ENCODE data around the gene TRAT1.

DNA sequence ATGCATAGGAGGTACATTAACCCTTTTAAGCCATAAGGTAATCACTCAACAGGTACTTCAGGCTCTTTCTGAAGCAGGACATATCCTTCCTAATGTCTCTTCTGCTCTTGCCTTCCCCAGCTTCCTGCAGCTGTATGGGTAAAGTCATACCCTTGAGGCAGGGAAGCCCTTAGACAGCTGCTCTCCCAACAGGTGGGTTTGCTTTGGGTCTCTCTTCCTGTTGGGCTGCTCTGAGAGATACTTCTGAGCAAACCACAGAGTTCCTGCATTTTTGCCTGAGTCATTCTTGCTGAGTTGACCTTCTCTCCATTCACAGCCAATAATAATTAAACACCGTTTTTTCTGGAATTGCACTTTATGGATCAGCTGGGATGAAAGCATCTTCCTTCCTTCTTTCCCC, 2.0 kb upstream of the TRAT1 start:
- TF ChIP-seq, protein P1, sequence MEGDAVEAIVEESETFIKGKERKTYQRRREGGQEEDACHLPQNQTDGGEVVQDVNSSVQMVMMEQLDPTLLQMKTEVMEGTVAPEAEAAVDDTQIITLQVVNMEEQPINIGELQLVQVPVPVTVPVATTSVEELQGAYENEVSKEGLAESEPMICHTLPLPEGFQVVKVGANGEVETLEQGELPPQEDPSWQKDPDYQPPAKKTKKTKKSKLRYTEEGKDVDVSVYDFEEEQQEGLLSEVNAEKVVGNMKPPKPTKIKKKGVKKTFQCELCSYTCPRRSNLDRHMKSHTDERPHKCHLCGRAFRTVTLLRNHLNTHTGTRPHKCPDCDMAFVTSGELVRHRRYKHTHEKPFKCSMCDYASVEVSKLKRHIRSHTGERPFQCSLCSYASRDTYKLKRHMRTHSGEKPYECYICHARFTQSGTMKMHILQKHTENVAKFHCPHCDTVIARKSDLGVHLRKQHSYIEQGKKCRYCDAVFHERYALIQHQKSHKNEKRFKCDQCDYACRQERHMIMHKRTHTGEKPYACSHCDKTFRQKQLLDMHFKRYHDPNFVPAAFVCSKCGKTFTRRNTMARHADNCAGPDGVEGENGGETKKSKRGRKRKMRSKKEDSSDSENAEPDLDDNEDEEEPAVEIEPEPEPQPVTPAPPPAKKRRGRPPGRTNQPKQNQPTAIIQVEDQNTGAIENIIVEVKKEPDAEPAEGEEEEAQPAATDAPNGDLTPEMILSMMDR (IDR thresholded peaks at IDR 0.05): no peak
- no peak for TF ChIP-seq EZH2 (IDR thresholded peaks at IDR 0.05; ENCODE audit: borderline replicate concordance, insufficient read depth, low read depth, low read length, poor library complexity, severe bottlenecking)
